RPMI7951 (cell line): ENCODE measurements around the gene SIDT1. TPM values are rescaled to one million over a fixed set of nuclear protein-coding genes. Genes with fewer than 3 reads are reported as not detected.

ENCODE experiments used
- total RNA-seq: library from RNA; depleted of rRNA; stranded (reverse); fragments of >200 nt; shearing (Covaris generic); gene quantifications from 2 replicates; pipeline ENCODE4 v1.2.3, GENCODE V29; 2014; rRNA removed

The SIDT1 gene
- total RNA-seq, 1 experiment from 2014 or later, result not detected

Other genes with a start within 250 kb of the SIDT1 start
- gene CFAP44, start 91.1 kb upstream of the SIDT1 start, total RNA-seq, result 0.59 and 1.6 TPM in 2 replicates
- 12.8 and 17.7 TPM in 2 replicates for gene SPICE1, start 17.4 kb upstream of the SIDT1 start, total RNA-seq
- gene USF3, start 164.1 kb downstream of the SIDT1 start, total RNA-seq, result 6.2 and 10.6 TPM in 2 replicates
- gene NAA50, start 213.7 kb downstream of the SIDT1 start, total RNA-seq, result 203 and 212 TPM in 2 replicates
- gene ATP6V1A, start 214.5 kb downstream of the SIDT1 start, total RNA-seq, result 65.1 and 75.0 TPM in 2 replicates